Endodermal cell (in vitro differentiated cells): ENCODE measurements around the gene PLS3. TPM values are rescaled to one million over a fixed set of nuclear protein-coding genes. Genes with fewer than 3 reads are reported as not detected.

Source experiments
- DNase-seq: peaks from one replicate; pipeline ENCODE4 v3.0.0-alpha.2; 2017
- H3K27ac ChIP-seq: 2 replicates; pipeline ENCODE4 v1.5.1; 2013; ENCODE audit warnings: mild to moderate bottlenecking, low read depth, low read length, moderate library complexity
- H3K27me3 ChIP-seq: 2 replicates; pipeline ENCODE4 v1.6.1; 2013; ENCODE audit warnings: mild to moderate bottlenecking, low read length, moderate library complexity; ENCODE audit not compliant: insufficient read depth, control insufficient read depth, poor library complexity, severe bottlenecking
- H3K36me3 ChIP-seq: 2 replicates; pipeline ENCODE4 v1.7.0; 2013; ENCODE audit warnings: mild to moderate bottlenecking, low read length, moderate library complexity; ENCODE audit not compliant: control insufficient read depth, insufficient read depth
- H3K4me1 ChIP-seq: one replicate; pipeline ENCODE4 v1.7.0; 2013; ENCODE audit warnings: low read length; ENCODE audit not compliant: control insufficient read depth, insufficient read depth
- H3K4me3 ChIP-seq: 2 replicates; pipeline ENCODE4 v1.5.1; 2013; ENCODE audit warnings: mild to moderate bottlenecking, low read length, moderate library complexity
- H3K9ac ChIP-seq: 2 replicates; pipeline ENCODE4 v1.6.1; 2013; ENCODE audit warnings: mild to moderate bottlenecking, low read length, moderate library complexity; ENCODE audit not compliant: poor library complexity, severe bottlenecking; ENCODE audit errors: extremely low read depth
- H3K9me3 ChIP-seq: 2 replicates; pipeline ENCODE4 v1.6.1; 2013; ENCODE audit warnings: mild to moderate bottlenecking, low read length, moderate library complexity; ENCODE audit not compliant: control insufficient read depth
- H3K27ac Mint-ChIP-seq: 2 replicates; pipeline ENCODE4 v1.8.0; 2020; ENCODE audit warnings: mixed read lengths
- H3K27me3 Mint-ChIP-seq: 2 replicates; pipeline ENCODE4 v1.8.0; 2021; ENCODE audit warnings: mild to moderate bottlenecking, mixed read lengths; ENCODE audit not compliant: insufficient read depth
- H3K36me3 Mint-ChIP-seq: 2 replicates; pipeline ENCODE4 v1.8.0; 2020; ENCODE audit warnings: low read depth, mixed read lengths
- H3K4me1 Mint-ChIP-seq: 2 replicates; pipeline ENCODE4 v1.8.0; 2020; ENCODE audit warnings: mixed read lengths
- H3K4me3 Mint-ChIP-seq: 2 replicates; pipeline ENCODE4 v1.8.0; 2020; ENCODE audit warnings: mild to moderate bottlenecking, moderate library complexity, mixed read lengths
- H3K9me3 Mint-ChIP-seq: 2 replicates; pipeline ENCODE4 v1.8.0; 2020; ENCODE audit warnings: mild to moderate bottlenecking, mixed read lengths
- WGBS, 2 experiments: methylation state at CpG; one replicate each; pipeline versions ENCODE4 v1.1.5 to v1.1.7; 2013; ENCODE audit warnings: missing lambda C conversion rate in 2 of 2, mixed read lengths in 1 of 2; ENCODE audit not compliant: insufficient coverage in 1 of 2, insufficient read length in 1 of 2; 5-methylcytosine and 5-hydroxymethylcytosine counted together
- total RNA-seq, 2 donors: library from RNA; stranded (reverse); fragmentation: NEBNext Ultra II Directional in 1 of 2; extraction: Animal tissue kit (Norgen Biotek cat#: 25700) in 1 of 2; gene quantifications; 2 replicates in 1 of 2; 3 replicates in 1 of 2; pipeline ENCODE4 v1.2.1, GENCODE V29; 2021
- TF ChIP-seq, protein P1 (sequence below): fragments of 200-600 bp; sonication (generic); conservative IDR thresholded peaks from 2 replicates; pipeline ENCODE4 v1.5.0; 2021; ENCODE audit warnings: antibody characterized with exemption, mild to moderate bottlenecking

Gene PLS3
- total RNA-seq, 2 donors from 2014 or later: 81.6 to 179 TPM

DNA sequence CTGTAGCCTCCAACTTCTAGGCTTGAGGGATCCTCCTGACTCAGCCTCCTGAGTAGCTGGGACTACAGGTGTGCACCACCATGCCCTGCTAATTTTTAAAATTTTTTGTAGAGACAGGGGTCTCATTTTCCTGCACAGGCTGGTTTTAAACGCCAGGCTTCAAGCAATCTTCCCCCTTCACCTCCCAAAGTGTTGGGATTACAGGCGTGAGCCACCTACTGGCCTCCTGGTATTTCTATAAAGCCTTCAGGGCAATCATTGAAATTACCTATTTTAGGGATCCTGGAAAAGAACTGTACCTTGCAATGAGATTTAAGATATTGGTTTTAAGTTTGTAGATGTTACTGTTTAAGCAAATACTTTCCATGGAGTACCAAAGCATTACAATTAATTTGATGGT is 13.5 kb upstream of the PLS3 start:
- H3K36me3 ChIP-seq: no peaks in the 10 kb centered on the region
- no peaks in the 10 kb centered on the region for H3K4me1 ChIP-seq
- TF ChIP-seq, protein P1, sequence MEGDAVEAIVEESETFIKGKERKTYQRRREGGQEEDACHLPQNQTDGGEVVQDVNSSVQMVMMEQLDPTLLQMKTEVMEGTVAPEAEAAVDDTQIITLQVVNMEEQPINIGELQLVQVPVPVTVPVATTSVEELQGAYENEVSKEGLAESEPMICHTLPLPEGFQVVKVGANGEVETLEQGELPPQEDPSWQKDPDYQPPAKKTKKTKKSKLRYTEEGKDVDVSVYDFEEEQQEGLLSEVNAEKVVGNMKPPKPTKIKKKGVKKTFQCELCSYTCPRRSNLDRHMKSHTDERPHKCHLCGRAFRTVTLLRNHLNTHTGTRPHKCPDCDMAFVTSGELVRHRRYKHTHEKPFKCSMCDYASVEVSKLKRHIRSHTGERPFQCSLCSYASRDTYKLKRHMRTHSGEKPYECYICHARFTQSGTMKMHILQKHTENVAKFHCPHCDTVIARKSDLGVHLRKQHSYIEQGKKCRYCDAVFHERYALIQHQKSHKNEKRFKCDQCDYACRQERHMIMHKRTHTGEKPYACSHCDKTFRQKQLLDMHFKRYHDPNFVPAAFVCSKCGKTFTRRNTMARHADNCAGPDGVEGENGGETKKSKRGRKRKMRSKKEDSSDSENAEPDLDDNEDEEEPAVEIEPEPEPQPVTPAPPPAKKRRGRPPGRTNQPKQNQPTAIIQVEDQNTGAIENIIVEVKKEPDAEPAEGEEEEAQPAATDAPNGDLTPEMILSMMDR: peak; percentile 78
- H3K27ac ChIP-seq: no peak overlapping the region
- Mint-ChIP-seq H3K4me3 (no peak overlapping the region), H3K4me1 (peaks cover 18% of the 10 kb centered on the region), H3K36me3 (no peaks in the 10 kb centered on the region), H3K27ac (no peak overlapping the region), H3K9me3 (peaks cover 2% of the 10 kb centered on the region), H3K27me3 (no peaks in the 10 kb centered on the region)
- WGBS, 2 experiments: 29 to 59% methylated on average over 1 to 2 of the region's 2 CpGs
- H3K27me3 ChIP-seq: no peaks in the 10 kb centered on the region
- peak; percentile 69 for DNase-seq
- H3K4me3 ChIP-seq: no peak overlapping the region
- H3K9me3 ChIP-seq: no peaks in the 10 kb centered on the region
- H3K9ac ChIP-seq: no peak overlapping the region

DNA sequence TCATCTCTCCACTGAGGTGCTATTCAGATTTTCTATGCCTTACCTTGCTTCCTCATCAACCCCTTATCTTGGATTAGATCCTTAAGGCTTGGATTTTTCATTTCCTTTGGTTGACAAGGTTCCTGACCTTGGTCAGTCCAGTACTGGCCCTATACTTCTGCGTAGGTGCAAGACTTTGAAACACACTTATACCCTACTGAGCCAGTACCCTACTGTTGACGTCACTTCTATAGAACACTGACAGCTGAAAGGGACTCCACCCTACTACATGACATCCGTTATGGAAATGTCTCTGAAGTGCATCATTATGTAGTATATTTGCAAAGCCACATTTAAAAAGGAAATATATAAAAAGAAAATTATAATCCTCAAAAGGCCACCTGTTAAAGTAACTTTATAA is 12.0 kb upstream of the PLS3 start:
- Histone ChIP-seq H3K4me1 (no peaks in the 10 kb centered on the region), H3K4me3 (no peak overlapping the region), H3K27ac (no peak overlapping the region), H3K9ac (no peak overlapping the region), H3K27me3 (no peaks in the 10 kb centered on the region), H3K36me3 (no peaks in the 10 kb centered on the region), H3K9me3 (no peaks in the 10 kb centered on the region)
- Mint-ChIP-seq H3K4me3 (no peak overlapping the region), H3K9me3 (peaks cover 2% of the 10 kb centered on the region), H3K27ac (no peak overlapping the region), H3K4me1 (peaks cover 16% of the 10 kb centered on the region), H3K36me3 (no peaks in the 10 kb centered on the region), H3K27me3 (no peaks in the 10 kb centered on the region)
- no peak for DNase-seq
- TF ChIP-seq, protein P1: no peak
- WGBS, 2 experiments: 92% methylated on average over 2 of the region's 3 CpGs; no CpG with 5 or more reads in 1 of the 2 experiments

DNA sequence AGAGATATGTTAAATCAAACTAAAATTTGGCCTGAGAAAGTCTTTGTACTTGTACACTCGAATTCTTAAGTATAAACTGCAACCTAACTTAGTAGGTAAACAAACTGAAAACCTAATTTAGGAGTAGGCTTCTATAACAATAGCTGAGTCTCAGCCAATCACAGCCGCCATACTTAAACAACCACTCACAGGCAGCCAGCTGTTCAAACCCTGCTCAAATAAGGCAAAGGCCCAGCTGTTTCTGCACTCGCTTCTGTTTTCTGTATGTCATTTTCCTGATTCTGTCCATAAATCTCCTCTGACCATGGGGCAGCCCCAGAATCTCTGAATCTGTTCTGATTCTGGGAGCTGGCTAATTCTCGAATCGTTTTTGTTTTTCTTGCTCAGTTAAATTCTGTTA is 7.8 kb upstream of the PLS3 start:
- H3K36me3 Mint-ChIP-seq: no peaks in the 10 kb centered on the region
- no peaks in the 10 kb centered on the region for H3K9me3 ChIP-seq
- H3K4me3 Mint-ChIP-seq: no peak overlapping the region

More for the DNA sequence above, 7.8 kb upstream of the PLS3 start:
- H3K4me1 Mint-ChIP-seq: peaks cover 12% of the 10 kb centered on the region
- 89 to 100% methylated on average over 1 to 4 of the region's 5 CpGs for WGBS, 2 experiments
- H3K27ac Mint-ChIP-seq: no peak overlapping the region
- Histone ChIP-seq H3K27me3 (no peaks in the 10 kb centered on the region), H3K4me3 (no peak overlapping the region), H3K27ac (no peak overlapping the region), H3K9ac (no peak overlapping the region), H3K4me1 (no peaks in the 10 kb centered on the region), H3K36me3 (no peaks in the 10 kb centered on the region)
- DNase-seq: no peak
- H3K9me3 Mint-ChIP-seq: no peaks in the 10 kb centered on the region
- TF ChIP-seq, protein P1: no peak
- H3K27me3 Mint-ChIP-seq: peaks cover 3% of the 10 kb centered on the region
